Suppressor macrophage (primary cell): ENCODE data around the gene KIF2A.

Experiments used
- DNase-seq, 4 experiments: peaks; one replicate each; pipeline ENCODE4 v3.0.0-alpha.2; 2020 to 2022

The KIF2A gene

DNA sequence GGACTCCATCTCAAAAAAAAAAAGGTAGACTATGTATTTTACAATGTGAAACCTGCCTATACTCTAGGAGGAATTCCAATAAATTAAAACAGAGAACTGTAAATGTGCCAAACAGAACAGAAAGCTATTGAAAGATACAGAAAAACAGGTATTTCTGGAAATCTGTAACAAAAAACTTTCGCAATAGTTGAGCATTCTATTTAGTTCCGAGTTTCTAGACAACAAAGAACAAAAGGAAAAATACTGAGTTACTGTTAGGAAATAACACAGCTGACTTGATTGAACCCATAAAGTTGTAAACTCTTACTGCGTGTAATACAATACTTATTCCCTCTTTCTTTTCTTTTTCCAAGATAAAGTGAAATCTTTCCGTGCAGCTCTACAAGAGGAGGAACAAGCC lies 79.1 kb downstream of the KIF2A start:
- no peak for DNase-seq

DNA sequence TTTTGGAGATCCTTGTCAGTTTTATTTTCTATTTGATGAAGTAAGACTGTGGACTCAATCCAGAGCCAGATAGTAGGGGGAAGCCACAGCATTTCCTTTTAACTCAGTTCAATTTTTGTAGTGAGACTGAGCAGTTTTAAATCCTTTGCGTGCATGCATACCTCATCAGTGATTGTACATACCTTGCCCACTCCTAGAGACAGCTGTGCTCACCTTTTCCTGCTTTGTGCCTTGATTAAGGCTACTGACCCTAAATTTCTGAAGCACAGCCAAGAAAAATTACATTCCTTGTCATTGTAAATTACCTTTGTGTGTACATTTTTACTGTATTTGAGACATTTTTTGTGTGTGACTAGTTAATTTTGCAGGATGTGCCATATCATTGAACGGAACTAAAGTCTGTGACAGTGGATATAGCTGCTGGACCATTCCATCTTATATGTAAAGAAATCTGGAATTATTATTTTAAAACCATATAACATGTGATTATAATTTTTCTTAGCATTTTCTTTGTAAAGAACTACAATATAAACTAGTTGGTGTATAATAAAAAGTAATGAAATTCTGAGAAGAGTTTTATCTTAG lies 79.9 kb downstream of the KIF2A start:
- no peak for DNase-seq

DNA sequence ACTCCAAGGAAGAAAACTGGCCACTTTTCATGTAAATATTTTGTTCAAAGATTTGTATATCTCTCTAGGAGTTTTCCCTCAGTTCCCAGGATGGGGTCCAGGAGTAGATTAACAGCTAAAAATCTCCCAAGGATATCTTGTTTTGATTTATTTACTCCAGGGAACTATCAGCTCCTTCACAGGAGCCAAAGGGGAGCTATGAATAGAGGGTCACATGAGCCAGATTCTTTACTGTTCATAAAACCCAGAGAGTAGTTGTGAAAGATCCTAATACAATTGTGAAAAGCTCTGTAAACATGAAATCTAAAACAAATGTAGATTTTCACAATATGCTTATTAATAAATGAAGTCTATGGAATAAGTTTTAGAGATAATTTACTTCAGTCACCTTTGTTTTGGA lies 80.8 kb downstream of the KIF2A start:
- DNase-seq, result no peak

DNA sequence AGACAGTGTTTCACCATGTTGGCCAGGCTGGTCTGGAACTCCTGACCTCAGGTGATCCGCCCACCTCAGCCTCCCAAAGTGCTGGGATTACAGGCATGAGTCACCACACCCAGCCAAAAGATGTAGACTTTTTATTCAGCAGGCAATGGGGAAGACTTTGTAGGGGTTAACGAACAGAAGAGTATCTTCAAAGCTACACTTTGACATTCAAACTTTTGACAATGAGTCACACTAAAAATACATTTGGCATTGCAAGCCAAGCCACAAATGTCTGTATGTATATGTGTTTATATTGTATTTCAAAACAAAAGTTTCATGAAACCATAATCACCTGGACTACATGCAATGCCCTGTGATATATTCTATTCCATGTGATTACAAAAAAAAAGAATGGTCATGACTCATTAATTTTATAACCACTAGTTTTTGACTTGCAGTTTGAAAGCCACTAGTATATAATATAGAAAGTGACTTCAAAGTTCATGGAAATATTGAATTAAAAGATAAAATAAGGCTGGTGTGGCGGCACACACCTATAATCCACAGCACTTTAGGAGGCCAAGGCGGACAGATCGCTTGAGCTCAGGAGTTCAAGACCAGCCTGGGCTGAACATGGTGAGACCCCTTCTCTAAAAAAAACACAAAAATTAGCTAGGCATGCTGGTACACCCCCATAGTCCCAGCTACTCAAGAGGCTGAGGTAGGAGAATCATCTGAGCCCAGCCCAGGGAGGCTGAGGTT lies 89.4 kb downstream of the KIF2A start:
- DNase-seq, result no peak

DNA sequence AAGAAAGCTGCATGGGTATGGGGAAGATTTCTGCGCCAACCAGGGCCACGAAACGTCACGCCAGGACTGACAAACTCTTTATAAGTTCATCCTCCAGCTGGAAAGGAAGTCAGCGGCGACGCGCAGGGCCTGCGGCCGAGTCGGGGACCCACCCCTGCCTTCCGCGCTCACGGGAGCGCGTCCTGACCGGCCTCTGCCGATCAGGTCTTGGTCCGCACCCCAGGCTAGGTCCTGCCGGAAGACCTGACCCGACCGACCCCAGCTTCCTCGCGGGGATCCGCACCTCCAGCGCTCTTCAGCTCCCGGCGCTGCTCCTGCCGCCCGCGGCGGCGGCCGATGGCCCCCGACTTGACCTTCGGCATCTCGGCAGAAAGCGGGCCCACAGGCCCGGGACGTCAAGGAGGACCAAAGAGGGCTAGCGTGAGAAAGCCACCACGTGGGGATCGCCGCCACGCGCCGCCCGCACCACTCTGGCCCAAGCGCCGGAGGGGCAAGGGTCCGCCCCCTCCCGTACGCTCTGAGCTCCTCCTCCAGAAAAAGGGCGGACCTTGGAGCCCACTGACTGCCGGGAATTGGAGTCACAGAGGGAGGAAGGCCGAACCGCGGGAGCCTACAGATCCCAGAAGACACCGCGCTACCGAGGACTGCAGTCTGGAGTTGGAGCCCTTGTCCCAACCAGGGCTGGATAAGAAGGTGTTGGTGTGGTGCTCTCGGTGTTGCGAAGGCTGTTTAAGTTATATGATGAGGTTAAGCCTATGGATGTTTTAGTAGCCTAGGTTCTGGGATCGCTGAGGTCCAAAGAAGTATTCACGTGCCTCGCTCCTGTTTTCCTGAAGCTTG lies 97.6 kb downstream of the KIF2A start, which contains the start of gene DIMT1:
TSS of gene DIMT1 (minus strand) at position 495 of the 840 bp plus-strand sequence. CDS start at position 362, 133 bp downstream.
- peak; percentile 97 to 99 (median 98) for DNase-seq

DNA sequence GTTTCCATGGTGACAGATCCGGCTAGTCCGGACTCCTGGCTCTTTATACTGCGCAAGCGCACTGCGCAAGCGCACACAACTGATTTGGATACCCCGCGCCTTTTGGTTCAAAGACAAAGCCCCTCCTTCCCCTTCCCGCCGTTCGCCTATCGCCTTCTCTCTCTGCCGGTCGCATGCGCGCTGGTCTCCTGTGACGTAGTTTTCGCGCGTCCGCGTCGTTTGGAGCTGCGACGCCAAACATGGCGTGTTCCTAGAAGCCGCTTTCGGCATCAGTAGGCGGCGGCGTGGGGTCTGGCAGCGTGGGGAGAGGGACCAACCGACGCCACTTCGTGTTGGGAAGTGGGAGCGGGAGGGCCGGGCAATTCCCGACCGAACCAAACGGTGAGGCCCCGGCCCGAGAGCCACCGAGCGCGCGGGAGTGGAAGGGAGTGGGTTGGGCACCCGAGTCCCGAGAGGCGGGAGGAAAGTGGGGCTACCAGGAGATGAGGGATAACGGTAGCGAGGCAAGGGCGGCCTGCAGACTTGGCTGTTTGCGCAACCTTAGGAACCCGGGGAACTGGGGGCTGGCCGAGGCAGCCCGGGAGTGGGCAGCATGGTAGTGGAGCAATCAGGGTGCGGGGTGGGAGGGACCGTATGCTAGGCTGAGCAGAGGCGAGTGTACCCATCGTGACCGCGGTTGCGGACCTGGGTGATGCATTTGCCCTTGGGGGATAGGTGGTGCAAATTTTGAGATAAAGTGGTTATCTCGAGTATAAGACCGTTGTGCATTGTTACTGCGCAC lies 106.7 kb downstream of the KIF2A start, which contains the start of gene IPO11:
TSS of gene IPO11 (plus strand) at position 215 of the 781 bp plus-strand sequence. CDS start 24,517 bp downstream, outside the sequence.
- peak; percentile 99 to 100 (median 99) for DNase-seq

DNA sequence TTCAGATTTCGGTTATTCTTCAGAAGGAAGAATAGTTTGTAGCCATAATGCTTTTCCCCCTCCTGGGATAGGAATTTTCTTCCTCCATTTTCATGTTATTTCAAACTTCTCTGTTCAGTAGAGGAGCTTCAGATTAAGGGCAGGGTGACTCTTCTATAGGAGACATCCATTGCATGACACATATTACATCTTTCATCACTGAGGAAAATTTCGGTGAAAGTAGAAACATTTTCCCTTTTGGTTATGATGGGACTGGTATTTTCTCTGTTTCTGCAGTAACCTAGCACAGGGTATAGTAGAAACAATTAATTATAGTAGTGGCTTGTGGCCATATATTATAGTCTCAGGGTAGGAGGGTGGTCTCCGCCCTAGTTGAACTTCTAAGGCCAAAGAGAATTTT lies 107.7 kb downstream of the KIF2A start:
- no peak for DNase-seq

DNA sequence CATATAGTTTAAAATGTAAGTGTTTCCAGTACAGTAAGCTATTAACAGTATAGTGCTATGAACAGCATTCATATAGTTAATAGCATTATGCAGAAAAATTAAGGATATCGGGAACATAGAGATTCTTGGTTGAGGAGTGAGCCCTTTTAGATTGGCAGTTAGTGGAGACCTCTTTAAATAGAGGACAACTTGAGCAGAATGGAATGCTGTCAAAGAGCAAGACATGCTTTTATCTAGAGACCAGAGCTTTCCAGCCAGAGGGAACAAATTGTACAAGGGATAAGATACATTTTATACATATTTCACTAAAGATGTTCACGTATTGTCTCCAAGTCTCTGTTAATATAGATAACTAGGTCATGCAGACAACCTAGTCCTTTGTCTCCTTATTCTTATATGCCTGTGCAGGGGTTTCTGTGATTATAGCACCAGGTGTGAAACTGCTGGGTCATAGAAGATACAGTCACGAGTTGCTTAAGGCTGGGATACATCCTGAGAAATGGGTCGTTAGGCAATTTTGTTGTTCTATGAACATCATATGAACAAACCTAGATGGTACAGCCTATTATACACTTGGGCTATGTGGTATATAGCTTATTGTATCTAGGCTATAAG lies 112.6 kb downstream of the KIF2A start:
- no peak for DNase-seq

DNA sequence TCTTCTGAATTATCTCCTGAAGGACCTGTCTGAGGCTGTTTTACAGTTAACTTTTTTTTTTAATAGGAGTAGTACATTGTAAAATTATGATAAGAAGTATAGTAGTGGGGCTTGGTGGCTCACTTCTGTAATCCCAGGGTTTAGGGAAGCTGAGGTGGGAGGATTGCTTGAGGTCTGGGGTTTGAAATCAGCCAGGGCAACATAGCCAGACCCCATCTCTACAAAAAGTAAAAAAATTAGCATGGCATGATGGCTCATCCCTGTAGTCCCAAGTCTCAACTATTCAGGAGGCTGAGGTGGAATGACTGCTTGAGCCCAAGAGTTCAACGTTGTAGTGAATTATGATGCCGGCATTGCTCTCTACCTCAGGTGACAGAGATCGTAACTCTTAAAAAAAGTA lies 113.6 kb downstream of the KIF2A start:
- no peak for DNase-seq

DNA sequence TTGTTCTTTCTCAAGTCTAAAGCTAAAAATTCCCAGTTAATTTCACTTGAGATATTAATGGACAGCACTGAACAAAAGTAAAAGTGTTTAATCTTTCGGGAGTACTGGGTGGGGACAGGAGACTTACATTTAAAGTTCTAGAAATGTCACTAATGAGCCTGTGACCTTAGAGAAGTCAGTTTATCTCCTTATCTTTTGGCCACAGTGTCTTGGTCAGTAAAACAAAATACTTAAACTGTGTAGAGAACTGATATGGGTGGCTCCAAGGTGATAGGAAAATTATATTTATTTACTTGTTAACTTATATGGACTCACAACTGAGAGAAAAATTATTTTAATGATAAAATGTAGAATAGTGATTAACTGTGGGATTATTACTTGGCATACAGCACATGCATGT lies 115.4 kb downstream of the KIF2A start:
- no peak for DNase-seq

DNA sequence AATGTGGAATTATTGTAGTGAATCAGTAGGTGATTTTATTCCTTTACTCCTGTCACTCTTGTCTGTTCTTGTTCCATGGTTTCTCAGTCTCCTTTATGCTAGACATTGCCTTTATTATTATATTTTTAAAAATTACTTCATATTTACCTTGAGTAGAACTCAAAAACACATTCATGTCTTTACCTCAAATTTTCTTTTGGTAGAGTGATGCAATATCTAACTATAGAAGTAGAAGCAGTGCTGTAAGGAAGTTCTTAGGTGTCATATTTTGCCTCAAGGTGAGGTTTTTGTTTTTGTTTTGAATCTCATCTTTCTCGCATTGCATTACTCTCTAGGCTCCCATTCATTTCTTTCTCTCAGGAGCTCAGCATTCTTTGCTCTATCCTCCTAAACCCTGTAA lies 118.8 kb downstream of the KIF2A start:
- DNase-seq, result no peak

DNA sequence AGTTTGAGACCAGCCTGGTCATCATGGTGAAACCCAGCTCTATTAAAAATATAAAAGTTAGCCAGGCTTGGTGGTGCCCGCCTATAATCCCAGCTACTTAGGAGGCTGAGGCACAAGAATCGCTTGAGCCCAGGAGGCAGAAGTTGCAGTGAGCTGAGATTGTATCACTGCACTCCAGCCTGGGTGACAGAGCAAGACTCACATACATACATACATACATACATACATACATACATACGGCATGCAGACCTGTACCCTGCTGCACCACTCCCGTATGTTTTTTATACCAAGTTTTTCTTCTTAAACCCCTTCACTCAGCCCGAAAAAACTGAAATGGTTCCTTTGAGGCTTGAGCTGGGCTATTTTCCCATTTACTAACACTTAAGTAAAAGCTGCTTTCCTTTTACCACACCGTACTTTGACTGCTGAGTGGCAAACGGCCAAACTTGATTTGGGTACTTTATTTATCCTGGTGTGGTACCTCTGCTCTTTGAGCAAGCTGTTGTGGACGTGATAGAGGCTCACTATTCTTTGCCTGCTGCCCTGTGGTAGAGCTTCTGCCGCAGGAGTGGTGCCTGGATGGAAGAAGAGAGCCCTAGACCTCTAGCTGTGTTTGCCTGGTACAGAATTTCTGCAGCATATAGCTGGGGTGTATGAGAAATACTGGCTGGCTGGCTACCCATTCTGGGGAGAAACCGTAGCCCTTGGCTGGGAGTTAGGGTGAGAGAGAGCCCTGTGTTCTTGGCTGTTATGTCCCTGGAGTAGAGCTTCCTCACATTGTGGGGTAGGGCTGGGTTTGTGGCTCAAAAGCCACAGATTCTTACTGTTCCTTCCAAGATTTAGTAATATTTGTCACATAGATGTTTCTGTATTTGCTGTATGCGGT lies 126.0 kb downstream of the KIF2A start:
- DNase-seq, result peak in 3 of 4 experiments; percentile 11 to 34 (median 26)

DNA sequence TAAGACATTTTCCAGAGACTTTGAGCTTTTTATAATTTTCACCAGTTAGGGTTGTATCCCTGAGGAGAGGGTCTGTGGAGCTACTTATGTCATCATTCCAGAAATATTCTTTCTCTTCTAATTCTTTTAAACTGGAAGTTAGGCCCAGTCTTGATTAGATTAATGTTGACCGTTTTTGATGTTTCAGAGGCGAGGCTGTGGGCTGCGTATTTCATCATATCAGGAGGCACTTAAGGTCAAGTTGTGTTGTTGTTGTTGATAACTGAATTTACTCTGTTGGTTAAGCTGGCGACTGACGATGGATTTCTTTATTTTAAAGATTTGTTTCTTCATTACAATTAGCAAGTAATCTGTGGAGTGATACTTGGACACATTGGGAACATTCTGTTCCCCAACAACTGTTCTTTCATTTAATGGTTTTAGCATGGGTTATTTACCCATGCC lies 126.6 kb downstream of the KIF2A start:
- DNase-seq, result peak; percentile 7 to 42 (median 25)
